Bronchial epithelial cell (primary cell): ENCODE measurements around the gene TUBB2A. TPM values are rescaled to one million over a fixed set of nuclear protein-coding genes. Genes with fewer than 3 reads are reported as not detected.
"Not testable (repeated sequence)": the region's sequence is repeated elsewhere in the genome, so short reads cannot be mapped to it uniquely, and the experiment has no call there.

Experiments
- DNase-seq: peaks from one replicate; pipeline ENCODE4 v3.0.0-alpha.2; 2010; ENCODE audit warnings: low read depth
- FAIRE-seq: peaks from 2 replicates; lab custom pipeline; 2011; peaks lifted over from hg19 to GRCh38; lab: Jason Lieb, UNC
- H3K27me3 ChIP-seq: 2 replicates; pipeline ENCODE4 v1.5.1; 2011; ENCODE audit warnings: low read length; ENCODE audit not compliant: control insufficient read depth, insufficient read depth
- H3K36me3 ChIP-seq: 2 replicates; pipeline ENCODE4 v1.5.1; 2011; ENCODE audit warnings: low read length; ENCODE audit not compliant: control insufficient read depth, insufficient read depth
- H3K4me3 ChIP-seq: 2 replicates; pipeline ENCODE4 v1.5.1; 2011; ENCODE audit warnings: mild to moderate bottlenecking, low read depth, low read length, control low read depth
- CTCF ChIP-seq: IDR thresholded peaks from 2 replicates; pipeline ENCODE4 v1.5.1; 2011; ENCODE audit warnings: mild to moderate bottlenecking, moderate library complexity, low read length, control low read depth, inconsistent platforms; ENCODE audit not compliant: insufficient read depth, severe bottlenecking
- total RNA-seq: library from RNA; depleted of rRNA; stranded (reverse); fragments of >200 nt; gene quantifications from 2 replicates; pipeline ENCODE4 v1.2.1, GENCODE V29; 2014

The TUBB2A gene
- total RNA-seq, 1 donor from 2014 or later, result 25.3 TPM

DNA sequence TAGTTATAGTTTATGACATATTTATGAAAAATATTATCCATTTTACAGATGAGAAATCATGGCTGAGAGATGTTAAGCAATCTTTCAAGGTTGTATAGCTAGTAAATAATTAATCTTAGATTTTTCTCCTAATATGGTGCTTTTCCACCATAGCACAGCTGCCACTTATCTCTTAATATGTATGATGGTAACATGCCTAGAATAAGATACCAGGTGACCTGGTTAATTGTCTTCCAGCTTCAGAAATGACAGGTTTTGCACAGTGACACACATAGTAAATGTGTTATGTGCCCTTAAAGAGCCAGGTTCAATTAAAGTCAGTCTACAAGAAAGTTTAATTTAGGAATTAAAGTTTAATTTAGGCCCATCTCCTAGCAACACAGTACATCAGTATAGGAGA lies 14.8 kb downstream of the TUBB2A start:
- DNase-seq (no peak), FAIRE-seq (no peak)
- no peaks in the 10 kb centered on the region for H3K27me3 ChIP-seq
- H3K4me3 ChIP-seq, result no peak overlapping the region
- TF ChIP-seq CTCF, result no peak
- peaks cover under 1% of the 10 kb centered on the region for H3K36me3 ChIP-seq

GRCh38 chr6:3140201-3140600 lies 17.1 kb downstream of the TUBB2A start:
- no peak for DNase-seq
- TF ChIP-seq CTCF, result no peak
- no peak for FAIRE-seq
- Histone ChIP-seq H3K27me3 (no peaks in the 10 kb centered on the region), H3K4me3 (no peak overlapping the region), H3K36me3 (peaks cover 5% of the 10 kb centered on the region)

GRCh38 chr6:3139090-3139903 lies 18.0 kb downstream of the TUBB2A start:
- Histone ChIP-seq H3K27me3 (no peaks in the 10 kb centered on the region), H3K4me3 (no peak overlapping the region), H3K36me3 (peaks cover 5% of the 10 kb centered on the region)
- no peak for TF ChIP-seq CTCF
- FAIRE-seq (peak; percentile 64), DNase-seq (peak; percentile 90)

DNA sequence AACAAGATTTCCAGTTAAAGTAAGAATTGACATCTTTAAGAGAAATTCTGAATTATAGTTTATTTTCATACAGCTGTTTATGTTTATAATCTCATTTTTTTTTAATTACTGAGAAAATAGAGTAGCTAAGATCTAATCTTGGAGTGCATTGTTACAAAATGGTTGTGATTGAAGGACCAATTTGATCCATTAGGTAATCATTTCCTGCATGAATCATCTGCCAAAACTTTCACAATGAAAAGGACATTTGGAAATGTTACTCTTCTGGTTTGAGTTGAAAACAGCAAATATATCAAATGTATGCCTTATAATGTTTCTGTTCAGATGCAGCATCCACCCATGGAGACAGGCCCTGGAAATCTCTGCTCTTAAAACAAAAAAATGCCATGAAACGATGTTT lies 19.0 kb downstream of the TUBB2A start:
- TF ChIP-seq CTCF, result no peak
- no peak for FAIRE-seq
- peak; percentile 65 for DNase-seq
- Histone ChIP-seq H3K36me3 (peaks cover 5% of the 10 kb centered on the region), H3K27me3 (no peaks in the 10 kb centered on the region), H3K4me3 (no peak overlapping the region)

DNA sequence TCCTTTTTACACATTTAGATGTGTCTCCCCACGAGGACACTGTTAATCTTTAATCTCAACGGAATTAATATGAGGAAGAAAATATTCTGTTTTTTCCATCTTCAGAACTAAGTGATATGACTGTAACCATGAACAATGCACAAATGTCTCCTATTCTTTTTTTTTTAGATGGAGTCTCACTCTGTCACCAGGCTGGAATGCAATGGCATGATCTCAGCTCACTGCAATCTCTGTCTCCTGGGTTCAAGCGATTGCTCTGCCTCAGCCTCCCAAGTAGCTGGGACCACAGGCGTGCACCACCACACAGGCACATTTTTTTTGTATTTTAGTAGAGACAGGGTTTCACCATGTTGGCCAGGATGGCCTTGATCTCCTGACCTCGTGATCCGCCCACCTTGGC lies 19.5 kb downstream of the TUBB2A start:
- not testable (repeated sequence) for DNase-seq, H3K4me3 ChIP-seq, H3K36me3 ChIP-seq, H3K27me3 ChIP-seq, FAIRE-seq

DNA sequence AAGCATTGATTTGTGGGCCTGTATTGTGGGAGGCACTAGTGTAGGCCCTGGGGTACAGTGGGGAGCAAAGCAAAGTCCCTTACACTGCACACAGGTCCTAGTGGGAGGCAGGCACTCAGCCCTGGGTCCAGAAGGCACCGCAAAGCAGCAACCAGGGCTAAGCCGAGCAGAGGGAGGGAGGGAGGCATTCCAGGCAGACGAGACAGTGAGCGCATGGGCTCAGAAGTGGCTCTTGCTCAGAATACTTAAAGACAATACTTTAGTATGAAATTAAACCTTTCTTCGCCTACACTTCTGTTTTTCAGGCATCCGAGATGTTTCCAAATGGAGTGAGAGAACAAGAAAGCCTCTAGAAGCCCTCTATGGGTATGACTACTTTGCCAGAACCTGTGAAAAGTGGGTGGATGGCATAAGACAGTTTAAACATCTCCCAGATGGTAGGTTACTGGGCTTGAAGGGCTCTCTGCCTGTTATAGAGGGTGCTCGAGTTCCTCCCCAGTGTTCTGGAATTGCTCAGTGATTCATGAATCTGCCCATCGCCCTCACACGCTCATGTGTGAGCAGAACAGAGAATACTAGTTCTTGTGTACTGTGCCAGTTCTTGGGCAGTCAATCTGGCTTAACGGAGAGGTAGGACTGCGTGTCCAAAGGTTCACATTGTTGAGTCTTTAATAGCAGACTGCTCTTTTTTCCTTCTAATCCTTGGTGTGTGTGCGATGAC lies 20.1 kb downstream of the TUBB2A start:
- DNase-seq (no peak), FAIRE-seq (no peak)
- Histone ChIP-seq H3K4me3 (no peak overlapping the region), H3K27me3 (no peaks in the 10 kb centered on the region), H3K36me3 (peaks cover 8% of the 10 kb centered on the region)
- no peak for TF ChIP-seq CTCF
